GM12875 (cell line): Measurements from ENCODE around the gene URAD.

ENCODE experiments used
- H3K4me3 ChIP-seq: one replicate; pipeline ENCODE4 v1.5.1; 2011; ENCODE audit warnings: low read depth, low read length, control low read depth
- CTCF ChIP-seq: IDR thresholded peaks from 2 replicates; pipeline ENCODE4 v1.5.1; 2011; ENCODE audit warnings: low read depth, mild to moderate bottlenecking, control low read depth, inconsistent platforms, low read length, moderate library complexity, borderline replicate concordance; ENCODE audit not compliant: insufficient read depth

The URAD gene

GRCh38 chr13:27961227-27962085, 27.0 kb downstream of the URAD start:
- no peak overlapping the region for H3K4me3 ChIP-seq
- no peak for TF ChIP-seq CTCF

- H3K4me3 ChIP-seq, result no peak overlapping the region
- peak; percentile 54; the same call in 1 of the 2 replicates for TF ChIP-seq CTCF
Measured at GRCh38 chr13:27960362-27961226, 27.9 kb downstream of the URAD start.

- H3K4me3 ChIP-seq, result no peak overlapping the region
- TF ChIP-seq CTCF, result no peak
Measured at GRCh38 chr13:27959976-27960361, 28.5 kb downstream of the URAD start.

GRCh38 chr13:27956576-27957300, 31.8 kb downstream of the URAD start:
- no peak for TF ChIP-seq CTCF
- no peak overlapping the region for H3K4me3 ChIP-seq

GRCh38 chr13:27955014-27955591, 33.4 kb downstream of the URAD start:
- no peak overlapping the region for H3K4me3 ChIP-seq
- no peak for TF ChIP-seq CTCF

- no peak for TF ChIP-seq CTCF
- H3K4me3 ChIP-seq, result peak overlapping the region; percentile 45
Measured at GRCh38 chr13:27954406-27954851, 34.1 kb downstream of the URAD start.
